Activated T-cell treated with anti-CD3 and anti-CD28 coated beads, Interleukin-2, amount 50 U/mL, for 48 hours (primary cell): ENCODE results near the gene LCMT1.

Experiments
- DNase-seq, 2 experiments: peaks; one replicate each; pipeline ENCODE4 v3.0.0-alpha.2; 2020

Gene LCMT1

GRCh38 chr16:25199457-25199856 lies 87.9 kb downstream of the LCMT1 start:
- DNase-seq = no peak

- peak in 1 of 2 experiments; percentile 26 for DNase-seq
These were observed 99.2 kb downstream of the LCMT1 start for GRCh38 chr16:25210758-25211157.

- no peak for DNase-seq
These were observed 101.1 kb downstream of the LCMT1 start for GRCh38 chr16:25212636-25213035.

GRCh38 chr16:25213709-25214397 lies 102.3 kb downstream of the LCMT1 start:
- DNase-seq = no peak

GRCh38 chr16:25217112-25217511 lies 105.6 kb downstream of the LCMT1 start:
- DNase-seq = no peak

GRCh38 chr16:25217921-25218320 lies 106.4 kb downstream of the LCMT1 start:
- DNase-seq = no peak

- no peak for DNase-seq
These were observed 107.7 kb downstream of the LCMT1 start for GRCh38 chr16:25219070-25219737.

GRCh38 chr16:25222959-25223358 lies 111.4 kb downstream of the LCMT1 start:
- DNase-seq = no peak

GRCh38 chr16:25223964-25224363 lies 112.4 kb downstream of the LCMT1 start:
- no peak for DNase-seq

- no peak for DNase-seq
These were observed 113.3 kb downstream of the LCMT1 start for GRCh38 chr16:25224731-25225319.
